Mucosa of stomach (tissue), 1 donor: ENCODE measurements around the gene XRCC5.

ENCODE experiments used
- H3K27me3 ChIP-seq: one replicate; pipeline ENCODE4 v1.7.0; 2013; ENCODE audit warnings: mild to moderate bottlenecking, low read length; ENCODE audit not compliant: control insufficient read depth, insufficient read depth
- H3K36me3 ChIP-seq: one replicate; pipeline ENCODE4 v1.7.0; 2013; ENCODE audit warnings: low read length; ENCODE audit not compliant: control insufficient read depth, insufficient read depth
- H3K4me1 ChIP-seq: one replicate; pipeline ENCODE4 v1.7.0; 2013; ENCODE audit warnings: mild to moderate bottlenecking, low read length; ENCODE audit not compliant: control insufficient read depth, insufficient read depth
- H3K4me3 ChIP-seq: one replicate; pipeline ENCODE4 v1.7.0; 2013; ENCODE audit warnings: low read length
- H3K9ac ChIP-seq: one replicate; pipeline ENCODE4 v1.7.0; 2013; ENCODE audit warnings: mild to moderate bottlenecking, low read length, moderate library complexity
- H3K9me3 ChIP-seq: one replicate; pipeline ENCODE4 v1.7.0; 2013; ENCODE audit warnings: mild to moderate bottlenecking, low read length, moderate library complexity; ENCODE audit not compliant: control insufficient read depth
- donor health status: Pancreatic carcinoma.

XRCC5 gene

DNA sequence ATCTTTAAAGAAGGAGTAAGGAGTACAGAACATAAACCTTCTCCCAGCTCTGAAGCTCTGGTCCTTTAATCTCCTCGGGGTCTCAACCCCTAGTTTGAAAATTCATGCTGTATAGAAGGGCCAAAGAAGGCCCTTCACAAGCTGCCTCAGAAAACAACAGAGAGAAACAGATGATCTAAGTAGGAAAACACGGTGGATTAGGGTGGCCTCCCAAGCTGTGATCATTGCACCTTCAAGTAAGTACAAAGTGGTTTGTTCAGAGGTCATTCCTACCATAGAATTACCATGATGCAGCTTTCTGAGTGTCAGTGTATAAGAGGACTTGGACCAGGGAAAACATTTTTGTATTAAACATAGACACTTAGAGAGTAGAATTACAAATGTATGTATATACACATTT lies 16.5 kb upstream of the XRCC5 start:
- Histone ChIP-seq H3K4me1 (no peaks in the 10 kb centered on the region), H3K36me3 (no peaks in the 10 kb centered on the region)

DNA sequence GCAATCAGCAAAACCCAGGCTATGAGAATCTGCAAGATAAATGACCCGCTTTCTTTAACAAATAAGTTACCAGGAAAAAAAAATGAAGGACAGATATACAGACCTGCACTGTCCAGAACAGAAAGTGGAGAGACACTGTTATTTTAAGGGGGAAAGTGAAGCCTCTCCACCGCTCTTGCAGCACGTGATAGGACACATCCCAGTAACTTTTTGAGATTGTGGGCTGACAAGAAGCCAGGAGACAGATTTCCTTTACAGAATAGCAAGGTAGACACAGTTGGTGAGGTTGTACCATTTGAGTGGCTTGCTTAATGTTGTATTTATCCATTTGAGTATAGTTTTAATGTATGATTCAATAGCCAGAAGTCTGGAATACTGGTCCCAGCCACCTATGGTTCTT lies 14.4 kb upstream of the XRCC5 start:
- Histone ChIP-seq H3K4me3 (no peak overlapping the region), H3K27me3 (no peaks in the 10 kb centered on the region)

More for the DNA sequence above, 16.5 kb upstream of the XRCC5 start:
- Histone ChIP-seq H3K9ac (no peak overlapping the region), H3K27me3 (no peaks in the 10 kb centered on the region), H3K9me3 (no peaks in the 10 kb centered on the region), H3K4me3 (no peak overlapping the region)

DNA sequence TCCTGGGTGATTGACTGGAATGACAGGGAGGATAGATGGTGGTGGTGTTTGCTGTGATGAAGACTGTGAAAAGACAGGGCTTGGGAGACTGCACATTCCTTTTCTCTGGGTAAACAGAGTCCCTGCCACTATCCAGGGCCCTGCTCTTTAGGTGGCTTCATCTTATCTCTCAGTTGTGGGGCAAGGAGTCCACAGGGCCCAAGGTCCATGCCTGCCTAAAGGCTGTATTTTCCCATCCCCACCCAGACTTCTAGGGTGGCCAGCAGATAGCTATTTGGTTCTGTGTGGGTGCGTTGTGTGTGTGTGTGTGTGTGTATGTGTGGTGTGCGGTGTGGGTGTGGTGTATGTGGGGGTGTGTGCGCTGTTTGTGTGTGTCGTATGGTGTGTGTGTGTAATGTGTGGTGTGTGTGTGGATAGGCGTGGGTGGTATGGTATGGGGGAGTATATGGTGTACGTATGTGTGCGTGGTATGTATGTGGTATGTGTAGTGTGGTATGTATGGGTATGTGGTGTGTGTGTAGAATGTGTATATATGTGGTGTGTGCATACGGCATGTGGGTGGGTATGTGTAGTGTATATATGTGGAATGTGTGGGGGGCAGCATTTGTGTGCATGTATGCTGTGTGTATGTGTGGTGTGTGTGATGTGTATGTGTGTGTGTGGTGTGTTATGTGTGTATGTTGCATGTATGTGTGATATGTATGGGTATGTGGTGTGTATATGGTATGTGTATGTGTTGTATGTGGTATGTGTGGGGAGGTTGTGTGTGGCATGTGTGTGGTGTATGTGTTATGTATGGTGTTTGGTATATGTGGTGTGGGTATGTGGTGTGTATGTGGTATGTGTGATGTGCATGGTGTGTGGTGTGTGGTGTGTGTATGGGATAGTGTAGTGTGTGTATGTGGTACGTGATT lies 10.5 kb upstream of the XRCC5 start:
- H3K36me3 ChIP-seq, result no peaks in the 10 kb centered on the region
- H3K4me1 ChIP-seq, result no peaks in the 10 kb centered on the region
- H3K9me3 ChIP-seq, result no peaks in the 10 kb centered on the region
- H3K9ac ChIP-seq, result no peak overlapping the region
- no peak overlapping the region for H3K4me3 ChIP-seq
- H3K27me3 ChIP-seq, result no peaks in the 10 kb centered on the region

More for the DNA sequence above, 14.4 kb upstream of the XRCC5 start:
- Histone ChIP-seq H3K9me3 (no peaks in the 10 kb centered on the region), H3K36me3 (no peaks in the 10 kb centered on the region), H3K4me1 (no peaks in the 10 kb centered on the region), H3K9ac (no peak overlapping the region)

DNA sequence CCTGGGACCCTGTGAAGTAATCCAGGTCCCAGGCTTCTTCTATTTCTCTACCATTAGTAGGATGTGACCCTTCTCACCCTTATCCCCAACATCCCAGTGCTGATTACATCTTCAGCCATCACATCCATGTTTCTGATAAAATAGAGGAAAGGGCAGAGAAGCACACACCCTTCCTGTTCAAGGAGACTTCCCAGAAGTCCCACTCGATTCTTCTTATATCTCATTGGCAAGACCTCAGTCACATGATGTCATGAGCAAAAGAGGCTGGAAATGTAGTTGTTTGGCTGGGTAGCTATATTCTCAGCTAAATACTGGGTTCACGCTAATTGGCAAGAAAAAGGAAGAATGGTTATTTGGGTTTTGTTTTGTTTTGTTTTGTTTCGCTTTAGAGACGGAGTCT lies 8.0 kb upstream of the XRCC5 start:
- no peaks in the 10 kb centered on the region for H3K36me3 ChIP-seq
- H3K27me3 ChIP-seq, result no peaks in the 10 kb centered on the region
- no peak overlapping the region for H3K9ac ChIP-seq
- no peaks in the 10 kb centered on the region for H3K9me3 ChIP-seq
- H3K4me3 ChIP-seq, result no peak overlapping the region
- H3K4me1 ChIP-seq, result no peaks in the 10 kb centered on the region

DNA sequence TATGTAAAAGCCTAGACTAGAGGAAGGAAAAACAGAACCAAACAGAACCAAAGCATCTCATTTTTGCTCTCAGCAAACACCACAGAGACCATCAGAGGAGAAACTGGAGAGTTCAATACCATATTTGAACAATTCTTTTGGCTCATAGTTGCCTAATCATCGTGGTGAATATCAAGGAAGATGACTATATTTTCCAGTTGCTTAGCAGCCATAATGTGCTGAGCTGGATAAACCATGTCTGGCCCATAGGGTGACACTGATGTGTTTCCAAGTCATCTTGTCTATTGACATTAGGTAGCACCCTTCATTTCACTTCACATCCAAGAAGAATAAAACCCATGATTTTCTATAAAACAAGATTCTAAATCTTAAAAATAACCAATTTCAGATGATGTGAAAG lies 5.9 kb upstream of the XRCC5 start:
- no peaks in the 10 kb centered on the region for H3K27me3 ChIP-seq
- no peaks in the 10 kb centered on the region for H3K9me3 ChIP-seq
- no peak overlapping the region for H3K4me3 ChIP-seq
- H3K9ac ChIP-seq, result no peak overlapping the region
- no peaks in the 10 kb centered on the region for H3K36me3 ChIP-seq
- no peaks in the 10 kb centered on the region for H3K4me1 ChIP-seq

DNA sequence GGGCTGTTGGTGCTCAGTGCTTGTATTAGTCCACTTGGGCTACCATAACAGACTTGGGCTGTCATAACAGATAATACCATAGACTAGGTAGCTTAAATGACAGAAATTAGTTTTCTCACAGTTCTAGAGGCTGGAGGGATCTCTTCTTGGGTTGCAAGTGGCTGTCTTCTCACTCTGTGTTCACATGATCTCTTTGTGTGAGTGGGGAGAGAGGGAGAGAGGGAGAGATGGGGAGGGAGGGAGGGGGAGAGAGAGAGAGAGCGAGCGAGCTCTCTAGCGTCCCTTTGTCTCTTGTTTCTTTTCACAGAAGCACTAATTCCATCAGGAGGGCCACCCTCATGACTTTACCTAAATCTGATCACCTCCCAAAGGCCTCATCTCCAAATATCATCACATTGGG lies 4.5 kb upstream of the XRCC5 start:
- Histone ChIP-seq H3K27me3 (no peaks in the 10 kb centered on the region), H3K4me3 (no peak overlapping the region), H3K9ac (no peak overlapping the region), H3K4me1 (peaks cover 4% of the 10 kb centered on the region), H3K9me3 (no peaks in the 10 kb centered on the region), H3K36me3 (no peaks in the 10 kb centered on the region)

DNA sequence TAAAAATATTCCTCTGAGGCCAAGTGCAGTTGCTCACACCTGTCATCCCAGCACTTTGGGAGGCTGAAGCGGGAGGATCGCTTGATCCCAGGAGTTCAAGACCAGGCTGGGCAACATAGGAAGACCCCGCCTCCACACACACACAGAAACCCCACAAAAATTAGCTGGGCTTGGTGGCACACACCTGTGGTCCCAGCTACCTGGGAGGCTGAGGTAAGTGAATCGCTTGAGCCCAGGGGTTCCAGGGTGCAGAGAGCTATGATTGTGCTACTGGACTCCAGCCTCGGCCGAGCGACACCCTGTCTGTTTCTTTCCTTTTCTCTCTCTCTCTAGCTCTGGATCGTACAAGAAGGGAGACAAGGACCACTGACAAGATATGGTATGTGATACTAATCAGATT lies 1.8 kb upstream of the XRCC5 start:
- H3K27me3 ChIP-seq, result no peaks in the 10 kb centered on the region
- H3K4me3 ChIP-seq, result no peak overlapping the region
- no peaks in the 10 kb centered on the region for H3K36me3 ChIP-seq
- H3K4me1 ChIP-seq, result peaks cover 20% of the 10 kb centered on the region
- H3K9me3 ChIP-seq, result no peaks in the 10 kb centered on the region
- peak overlapping the region; percentile 20 for H3K9ac ChIP-seq

DNA sequence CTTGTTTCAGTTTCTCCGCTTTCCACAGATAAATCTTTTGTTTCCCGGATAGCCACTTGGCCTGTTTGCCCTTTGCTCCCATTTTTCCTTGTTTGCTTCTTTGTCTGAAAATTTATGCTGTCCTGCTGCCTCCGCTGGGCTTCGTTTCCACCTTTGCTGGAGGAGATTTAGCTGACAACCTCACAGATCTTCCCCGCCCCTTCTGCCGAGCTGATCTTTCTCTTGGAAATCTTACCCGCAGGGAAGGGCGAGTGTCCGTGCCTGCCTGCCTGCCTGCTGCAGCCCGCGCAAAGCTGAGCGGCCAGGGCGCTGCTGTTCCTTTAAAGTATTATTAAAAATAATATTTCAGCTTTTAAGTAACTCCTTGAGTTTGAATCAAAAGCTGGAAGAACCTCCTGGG lies 1.4 kb upstream of the XRCC5 start:
- Histone ChIP-seq H3K4me3 (no peak overlapping the region), H3K9ac (peak overlapping the region; percentile 20), H3K27me3 (no peaks in the 10 kb centered on the region), H3K9me3 (no peaks in the 10 kb centered on the region), H3K36me3 (no peaks in the 10 kb centered on the region), H3K4me1 (peaks cover 21% of the 10 kb centered on the region)

DNA sequence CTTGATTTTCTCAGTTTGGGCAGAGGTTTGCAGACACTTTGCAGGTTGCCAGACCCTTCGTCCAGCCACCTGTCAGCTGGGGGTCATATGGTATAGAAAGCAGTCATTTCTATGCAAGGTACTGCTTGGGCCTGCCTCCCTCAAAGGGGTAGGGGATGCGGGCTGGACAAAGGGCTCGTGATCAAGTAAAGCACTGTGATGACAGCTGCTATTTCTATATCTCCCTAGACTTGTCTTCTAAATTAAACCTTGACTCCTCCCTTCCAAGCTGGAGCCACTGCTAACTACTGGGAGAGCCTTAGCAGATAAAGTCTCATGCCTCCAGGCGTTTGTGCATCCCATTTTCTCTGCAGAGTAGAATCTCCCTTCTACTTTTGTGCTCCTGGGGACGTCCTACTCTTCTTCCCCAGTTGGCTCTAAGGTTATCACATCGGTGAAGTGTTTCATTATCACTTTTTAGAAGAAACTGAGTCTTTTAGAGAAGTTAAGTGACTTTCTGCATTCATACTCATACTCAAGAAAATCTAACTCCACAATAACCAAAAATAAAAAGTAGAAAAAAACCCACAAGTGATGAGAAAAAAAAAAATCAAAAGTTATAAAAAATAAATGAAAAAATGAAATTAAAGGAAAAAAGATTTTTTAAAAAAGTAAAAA lies 710 bp upstream of the XRCC5 start:
- no peaks in the 10 kb centered on the region for H3K36me3 ChIP-seq
- peaks cover 28% of the 10 kb centered on the region for H3K4me1 ChIP-seq
- no peaks in the 10 kb centered on the region for H3K27me3 ChIP-seq
- H3K9me3 ChIP-seq, result no peaks in the 10 kb centered on the region
- no peak overlapping the region for H3K4me3 ChIP-seq
- H3K9ac ChIP-seq, result no peak overlapping the region

DNA sequence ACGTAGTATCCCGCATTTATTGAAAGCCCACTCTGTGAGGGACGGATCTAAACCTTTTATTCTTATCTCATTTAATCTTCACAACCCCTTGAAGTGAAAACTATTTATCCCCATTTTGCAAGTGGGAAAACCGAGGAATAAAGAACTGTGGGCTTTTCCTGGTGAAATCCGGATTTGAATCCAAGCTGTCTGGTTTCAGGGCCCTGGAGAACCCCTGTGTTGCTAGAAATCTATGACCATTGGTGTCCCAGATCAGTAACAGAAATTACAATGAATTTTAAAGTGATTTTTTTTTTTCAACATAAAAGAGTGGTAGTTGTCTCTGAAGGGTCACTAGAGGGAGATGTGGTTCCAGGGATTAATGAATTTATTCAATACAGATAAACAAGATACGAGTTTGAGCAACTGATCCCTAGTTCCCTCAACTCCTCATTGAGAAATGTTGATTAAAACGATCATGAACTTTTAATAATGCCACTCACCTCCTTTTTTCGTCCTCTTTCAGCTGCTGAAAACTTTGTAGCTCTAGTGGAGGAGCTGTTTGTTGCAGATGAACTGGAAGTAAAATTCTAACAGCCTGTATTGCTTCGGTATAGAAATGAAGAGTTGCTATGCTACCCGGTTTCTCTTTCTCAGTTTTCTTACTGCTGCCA lies 940 bp downstream of the XRCC5 start:
- no peaks in the 10 kb centered on the region for H3K9me3 ChIP-seq
- peak overlapping the region; percentile 99 for H3K9ac ChIP-seq
- peaks cover 34% of the 10 kb centered on the region for H3K4me1 ChIP-seq
- no peaks in the 10 kb centered on the region for H3K27me3 ChIP-seq
- H3K36me3 ChIP-seq, result no peaks in the 10 kb centered on the region
- peak overlapping the region; percentile 96 for H3K4me3 ChIP-seq

DNA sequence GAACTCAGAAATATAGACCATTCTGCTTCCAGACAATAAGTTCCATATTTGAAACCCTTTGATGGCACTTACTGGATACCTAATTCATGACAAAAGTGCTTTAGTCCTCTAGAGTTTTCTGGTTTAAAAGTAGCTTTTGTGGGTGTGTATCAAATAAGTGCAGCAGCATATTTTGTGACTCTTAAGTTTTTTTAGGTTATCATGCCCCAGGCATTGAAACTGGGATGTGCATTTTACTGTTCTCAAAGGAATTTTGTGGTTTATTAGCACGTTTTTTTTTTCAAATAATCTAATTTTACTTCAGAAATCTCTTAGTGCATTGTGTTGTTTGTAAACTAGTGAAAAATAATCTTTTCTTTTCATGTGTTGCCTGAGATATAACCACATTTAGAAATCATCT lies 1.5 kb downstream of the XRCC5 start:
- Histone ChIP-seq H3K9ac (peak overlapping the region; percentile 99), H3K4me3 (no peak overlapping the region)

DNA sequence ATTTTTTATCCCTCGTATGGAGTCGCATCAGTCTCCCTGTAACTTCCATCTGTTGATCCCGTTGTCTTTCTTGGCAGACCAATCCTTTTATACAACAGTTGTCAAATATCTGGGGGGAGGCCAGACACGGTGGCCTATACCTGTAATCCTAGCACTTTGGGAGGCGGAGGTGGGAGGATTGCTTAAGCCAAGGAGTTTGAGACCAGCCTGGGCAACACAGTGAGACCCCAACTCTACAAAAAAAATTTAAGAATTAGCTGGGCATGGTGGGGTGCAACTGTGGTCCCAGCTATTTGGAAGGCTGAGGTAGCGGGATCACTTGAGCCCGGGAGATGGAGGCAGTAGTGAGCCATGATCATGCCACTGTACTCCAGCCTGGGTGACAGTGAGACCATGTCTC lies 2.0 kb downstream of the XRCC5 start:
- Histone ChIP-seq H3K4me3 (no peak overlapping the region), H3K27me3 (no peaks in the 10 kb centered on the region), H3K9me3 (no peaks in the 10 kb centered on the region), H3K9ac (no peak overlapping the region), H3K36me3 (no peaks in the 10 kb centered on the region), H3K4me1 (peaks cover 34% of the 10 kb centered on the region)

More for the DNA sequence above, 1.5 kb downstream of the XRCC5 start:
- no peaks in the 10 kb centered on the region for H3K9me3 ChIP-seq
- H3K36me3 ChIP-seq, result no peaks in the 10 kb centered on the region
- H3K27me3 ChIP-seq, result no peaks in the 10 kb centered on the region
- H3K4me1 ChIP-seq, result peaks cover 34% of the 10 kb centered on the region
